Aorta (tissue), 5 donors: ENCODE results near the gene LRFN4. TPM values are rescaled to one million over a fixed set of nuclear protein-coding genes. Genes with fewer than 3 reads are reported as not detected.

Source experiments
- ATAC-seq: fragments of 200-7000 bp; cut with Tn5 transposase; one replicate; pipeline ENCODE4 v1.9.1; 2022; ENCODE audit warnings: moderate library complexity; ENCODE audit not compliant: low FRiP score
- DNase-seq, 2 donors: peaks; one replicate each; pipeline ENCODE4 v3.0.0-alpha.2; 2020
- H3K27ac ChIP-seq, 2 donors: one replicate each; pipeline ENCODE4 v1.5.1; 2013; ENCODE audit warnings: low read length in 2 of 2, mild to moderate bottlenecking in 2 of 2, moderate library complexity in 2 of 2, control low read depth in 1 of 2, inconsistent platforms in 1 of 2, low read depth in 1 of 2
- H3K27me3 ChIP-seq, 2 donors: one replicate each; pipeline ENCODE4 v1.6.1; 2013; ENCODE audit warnings: control low read depth in 1 of 2, low read length in 1 of 2, mild to moderate bottlenecking in 1 of 2, moderate library complexity in 1 of 2; ENCODE audit not compliant: insufficient read depth in 2 of 2, control insufficient read depth in 1 of 2
- H3K36me3 ChIP-seq, 2 donors: one replicate each; pipeline ENCODE4 v1.6.1; 2013; ENCODE audit warnings: control low read depth in 1 of 2, low read length in 1 of 2, mild to moderate bottlenecking in 1 of 2; ENCODE audit not compliant: insufficient read depth in 2 of 2, control insufficient read depth in 1 of 2
- H3K4me1 ChIP-seq, 2 donors: one replicate each; pipeline ENCODE4 v1.6.1; 2013; ENCODE audit warnings: low read length in 2 of 2, control low read depth in 1 of 2, mild to moderate bottlenecking in 1 of 2, moderate library complexity in 1 of 2; ENCODE audit not compliant: insufficient read depth in 2 of 2, control insufficient read depth in 1 of 2
- H3K4me3 ChIP-seq, 2 donors: one replicate each; pipeline ENCODE4 v1.5.1; 2013; ENCODE audit warnings: low read length in 2 of 2, control low read depth in 1 of 2, mild to moderate bottlenecking in 1 of 2
- H3K9me3 ChIP-seq: one replicate; pipeline ENCODE4 v1.6.1; 2013; ENCODE audit warnings: mild to moderate bottlenecking, low read length; ENCODE audit not compliant: control insufficient read depth
- WGBS, 2 donors: extraction: QIAGEN DNeasy Blood & Tissue Kit; methylation state at CpG; one replicate each; pipeline ENCODE4 v1.1.7; 2013; 5-methylcytosine and 5-hydroxymethylcytosine counted together
- intact Hi-C, 2 donors: fragments of 100-400 bp; cut with DNase I; formaldehyde crosslinking; loops; one replicate each; pipeline versions ENCODE4 v1.14.2 to v1.15.0; 2022
- polyA plus RNA-seq, 2 donors: library from polyadenylated mRNA; stranded (reverse); fragments of 200-250 nt; gene quantifications; one replicate each; pipeline ENCODE4 v1.2.3, GENCODE V29; 2013
- total RNA-seq, 2 donors: library from RNA; stranded (reverse); fragmentation: NEBNext Ultra II Directional; extraction: Animal tissue kit (Norgen Biotek cat#: 25700); gene quantifications; one replicate each; pipeline ENCODE4 v1.2.1, GENCODE V29; 2021
- donor health status: healthy with polysubstance abuse.
- donor health status: Bipolar disorder and iron deficiency.
- donor health status: DM: no; HTN: no; CAD: no.
- donor health status: DM: no; HTN: no; CAD: no.
- donor health status: DM: yes; HTN: yes; CAD: no.

LRFN4 gene
- total and polyA plus RNA-seq, 4 donors: 4.4 to 13.8 (median 9.8) TPM

- H3K9me3 ChIP-seq: no peaks in the 10 kb centered on the region
- intact Hi-C loops: loop anchor here in 1 of 2 donors (5.0 kb wide), 1 partner anchor 129 kb away; no protein-coding TSS in a partner anchor
- ATAC-seq: peak; percentile 96
These were observed 13.7 kb upstream of the LRFN4 start, which contains the start of gene RCE1 for GRCh38 chr11:66842896-66843775. Gene RCE1, plus strand, starts transcription at chr11:66843441. Its CDS starts 15 bp downstream, at chr11:66843456.

GRCh38 chr11:66843776-66844495, 12.9 kb upstream of the LRFN4 start:
- DNase-seq (peak in 1 of 2 donors; percentile 31), ATAC-seq (no peak)
- intact Hi-C loops: loop anchor here in 1 of 2 donors (5.0 kb wide), 1 partner anchor 128 kb away; no protein-coding TSS in a partner anchor
- H3K36me3 ChIP-seq: no peaks in the 10 kb centered on the region
- WGBS, 2 donors: 13 to 14% methylated on average over 16 of the region's 16 CpGs
- H3K4me1 ChIP-seq: no peaks in the 10 kb centered on the region
- no peaks in the 10 kb centered on the region for H3K9me3 ChIP-seq
- no peaks in the 10 kb centered on the region for H3K27me3 ChIP-seq
- peak overlapping the region; percentile 52 to 92 for H3K4me3 ChIP-seq
- H3K27ac ChIP-seq: peak overlapping the region; percentile 2 to 56

More at GRCh38 chr11:66842896-66843775, 13.7 kb upstream of the LRFN4 start, which contains the start of gene RCE1:
- DNase-seq: peak; percentile 92 to 96
- Histone ChIP-seq H3K27me3 (no peaks in the 10 kb centered on the region), H3K4me3 (peak within 1 kb of the TSS; percentile 87 to 92), H3K36me3 (no peaks in the 10 kb centered on the region), H3K4me1 (no peaks in the 10 kb centered on the region), H3K27ac (peak within 1 kb of the TSS; percentile 84 to 92)
- 0 to 1% methylated on average over 65 to 98 of the region's 98 CpGs for WGBS, 2 donors

GRCh38 chr11:66844496-66845142, 12.2 kb upstream of the LRFN4 start:
- 87 to 88% methylated on average over 12 of the region's 12 CpGs for WGBS, 2 donors
- DNase-seq: peak in 1 of 2 donors; percentile 79
- no peak for ATAC-seq
- Histone ChIP-seq H3K27me3 (no peaks in the 10 kb centered on the region), H3K9me3 (no peaks in the 10 kb centered on the region), H3K4me1 (no peaks in the 10 kb centered on the region), H3K27ac (no peak overlapping the region), H3K4me3 (no peak overlapping the region), H3K36me3 (no peaks in the 10 kb centered on the region)
- intact Hi-C loops: loop anchor here in 1 of 2 donors (5.0 kb wide), 2 partner anchors 38 to 128 kb away; no protein-coding TSS in a partner anchor

GRCh38 chr11:66845143-66845875, 11.6 kb upstream of the LRFN4 start:
- Histone ChIP-seq H3K9me3 (no peaks in the 10 kb centered on the region), H3K27ac (no peak overlapping the region), H3K4me3 (no peak overlapping the region), H3K36me3 (no peaks in the 10 kb centered on the region), H3K4me1 (no peaks in the 10 kb centered on the region), H3K27me3 (no peaks in the 10 kb centered on the region)
- intact Hi-C loops: loop anchor here in 1 of 2 donors (5.0 kb wide), 1 partner anchor 37 kb away; no protein-coding TSS in a partner anchor
- ATAC-seq (no peak), DNase-seq (peak in 1 of 2 donors; percentile 72)
- WGBS, 2 donors: 89 to 91% methylated on average over 15 of the region's 15 CpGs

- 85 to 89% methylated on average over 9 of the region's 9 CpGs for WGBS, 2 donors
- Histone ChIP-seq H3K4me1 (no peaks in the 10 kb centered on the region), H3K9me3 (no peaks in the 10 kb centered on the region), H3K4me3 (no peak overlapping the region), H3K27me3 (no peaks in the 10 kb centered on the region), H3K27ac (no peak overlapping the region), H3K36me3 (no peaks in the 10 kb centered on the region)
- DNase-seq (peak in 1 of 2 donors; percentile 46), ATAC-seq (no peak)
- intact Hi-C loops: loop anchor here in 1 of 2 donors (5.0 kb wide), 1 partner anchor 36 kb away; no protein-coding TSS in a partner anchor
These were observed 11.0 kb upstream of the LRFN4 start for GRCh38 chr11:66845876-66846212.

GRCh38 chr11:66846671-66847091, 10.2 kb upstream of the LRFN4 start:
- Histone ChIP-seq H3K27ac (no peak overlapping the region), H3K27me3 (no peaks in the 10 kb centered on the region), H3K9me3 (no peaks in the 10 kb centered on the region), H3K4me1 (no peaks in the 10 kb centered on the region), H3K36me3 (no peaks in the 10 kb centered on the region), H3K4me3 (no peak overlapping the region)
- DNase-seq (peak in 1 of 2 donors; percentile 61), ATAC-seq (no peak)
- WGBS, 2 donors: 80 to 85% methylated on average over 4 of the region's 4 CpGs
- intact Hi-C loops: loop anchor here in 1 of 2 donors (5.0 kb wide), 1 partner anchor 36 kb away; no protein-coding TSS in a partner anchor

GRCh38 chr11:66847461-66848232, 9.2 kb upstream of the LRFN4 start:
- DNase-seq (peak in 1 of 2 donors; percentile 58), ATAC-seq (no peak)
- Histone ChIP-seq H3K27me3 (no peaks in the 10 kb centered on the region), H3K4me3 (no peak overlapping the region), H3K27ac (no peak overlapping the region), H3K36me3 (no peaks in the 10 kb centered on the region), H3K9me3 (no peaks in the 10 kb centered on the region), H3K4me1 (no peaks in the 10 kb centered on the region)
- WGBS, 2 donors: 83 to 88% methylated on average over 14 of the region's 14 CpGs
- intact Hi-C loops: loop anchor here in 1 of 2 donors (5.0 kb wide), 1 partner anchor 35 kb away; no protein-coding TSS in a partner anchor
